ENCODE measurements around the gene OR5D13. TPM values are rescaled to one million over a fixed set of nuclear protein-coding genes. Genes with fewer than 3 reads are reported as not detected.

Gene OR5D13, protein sequence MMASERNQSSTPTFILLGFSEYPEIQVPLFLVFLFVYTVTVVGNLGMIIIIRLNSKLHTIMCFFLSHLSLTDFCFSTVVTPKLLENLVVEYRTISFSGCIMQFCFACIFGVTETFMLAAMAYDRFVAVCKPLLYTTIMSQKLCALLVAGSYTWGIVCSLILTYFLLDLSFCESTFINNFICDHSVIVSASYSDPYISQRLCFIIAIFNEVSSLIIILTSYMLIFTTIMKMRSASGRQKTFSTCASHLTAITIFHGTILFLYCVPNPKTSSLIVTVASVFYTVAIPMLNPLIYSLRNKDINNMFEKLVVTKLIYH
- total RNA-seq (not detected), polyA plus RNA-seq (not detected)
- long read RNA-seq, donor 1: 0 reads
- long read RNA-seq, donor 2: 0 reads
- long read RNA-seq, donor 3: 0 reads
- long read RNA-seq, donor 4: 0 reads
- long read RNA-seq, donor 5: 0 reads
- long read RNA-seq, donor 6: 0 reads
- long read RNA-seq, donor 7: 0 reads
- long read RNA-seq, donor 8: 0 reads
- long read RNA-seq, donor 9: 0 reads
- long read RNA-seq, donor 10: 0 reads

- TF ChIP-seq POLR2A (IDR thresholded peaks at IDR 0.05): no peak
- TF ChIP-seq, protein P1, sequence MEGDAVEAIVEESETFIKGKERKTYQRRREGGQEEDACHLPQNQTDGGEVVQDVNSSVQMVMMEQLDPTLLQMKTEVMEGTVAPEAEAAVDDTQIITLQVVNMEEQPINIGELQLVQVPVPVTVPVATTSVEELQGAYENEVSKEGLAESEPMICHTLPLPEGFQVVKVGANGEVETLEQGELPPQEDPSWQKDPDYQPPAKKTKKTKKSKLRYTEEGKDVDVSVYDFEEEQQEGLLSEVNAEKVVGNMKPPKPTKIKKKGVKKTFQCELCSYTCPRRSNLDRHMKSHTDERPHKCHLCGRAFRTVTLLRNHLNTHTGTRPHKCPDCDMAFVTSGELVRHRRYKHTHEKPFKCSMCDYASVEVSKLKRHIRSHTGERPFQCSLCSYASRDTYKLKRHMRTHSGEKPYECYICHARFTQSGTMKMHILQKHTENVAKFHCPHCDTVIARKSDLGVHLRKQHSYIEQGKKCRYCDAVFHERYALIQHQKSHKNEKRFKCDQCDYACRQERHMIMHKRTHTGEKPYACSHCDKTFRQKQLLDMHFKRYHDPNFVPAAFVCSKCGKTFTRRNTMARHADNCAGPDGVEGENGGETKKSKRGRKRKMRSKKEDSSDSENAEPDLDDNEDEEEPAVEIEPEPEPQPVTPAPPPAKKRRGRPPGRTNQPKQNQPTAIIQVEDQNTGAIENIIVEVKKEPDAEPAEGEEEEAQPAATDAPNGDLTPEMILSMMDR (IDR thresholded peaks at IDR 0.05): no peak
- Histone ChIP-seq H3K36me3 (replicated peaks in 1 of 2) (no peaks in the 10 kb centered on the region), H3K27me3 (no peaks in the 10 kb centered on the region), H3K4me3 (no peak within 1 kb of the TSS), H3K4me1 (replicated peaks in 1 of 2) (no peaks in the 10 kb centered on the region), H3K9me3 (replicated peaks in 1 of 3) (no peaks in the 10 kb centered on the region), H3K27ac (no peak within 1 kb of the TSS)
- DNase-seq: no peak
- intact Hi-C loops (cut with DNase I): no loop called here
Measured at GRCh38 chr11:55773138-55773537, at the start of gene OR5D13. Gene OR5D13 (plus strand): TSS chr11:55773438. CDS start chr11:55773438, 0 bp downstream.

DNA sequence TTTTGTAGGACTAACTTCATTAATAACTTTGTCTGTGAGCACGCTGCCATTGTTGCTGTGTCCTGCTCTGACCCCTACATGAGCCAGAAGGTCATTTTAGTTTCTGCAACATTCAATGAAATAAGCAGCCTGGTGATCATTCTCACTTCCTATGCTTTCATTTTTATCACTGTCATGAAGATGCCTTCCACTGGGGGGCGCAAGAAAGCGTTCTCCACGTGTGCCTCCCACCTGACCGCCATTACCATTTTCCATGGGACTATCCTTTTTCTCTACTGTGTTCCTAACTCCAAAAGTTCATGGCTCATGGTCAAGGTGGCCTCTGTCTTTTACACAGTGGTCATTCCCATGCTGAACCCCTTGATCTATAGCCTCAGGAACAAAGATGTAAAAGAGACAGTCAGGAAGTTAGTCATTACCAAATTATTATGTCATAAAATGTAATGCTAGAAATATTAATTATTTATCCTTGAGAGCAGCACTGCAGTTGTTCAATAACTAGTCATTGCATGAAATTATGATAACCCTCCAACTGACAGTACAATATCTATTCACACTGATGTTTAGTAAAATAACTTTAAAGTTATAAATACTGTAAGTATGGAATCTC is 46.4 kb upstream of the OR5D13 start:
- Histone ChIP-seq H3K36me3 (replicated peaks in 1 of 2) (no peaks in the 10 kb centered on the region), H3K27ac (peak overlapping the region in 1 of 5 donors; percentile 21), H3K9me3 (replicated peaks in 1 of 3) (no peaks in the 10 kb centered on the region), H3K4me1 (replicated peaks in 1 of 2) (no peaks in the 10 kb centered on the region), H3K27me3 (no peaks in the 10 kb centered on the region), H3K4me3 (no peak overlapping the region)
- 19 to 23% (median 23%) methylated on average over 5 of the region's 5 CpGs for WGBS, 4 donors
- no peak for DNase-seq
- intact Hi-C loops (cut with DNase I): no loop called here
- TF ChIP-seq, protein P1 (IDR thresholded peaks at IDR 0.05): no peak
- no peak for TF ChIP-seq POLR2A (IDR thresholded peaks at IDR 0.05)

DNA sequence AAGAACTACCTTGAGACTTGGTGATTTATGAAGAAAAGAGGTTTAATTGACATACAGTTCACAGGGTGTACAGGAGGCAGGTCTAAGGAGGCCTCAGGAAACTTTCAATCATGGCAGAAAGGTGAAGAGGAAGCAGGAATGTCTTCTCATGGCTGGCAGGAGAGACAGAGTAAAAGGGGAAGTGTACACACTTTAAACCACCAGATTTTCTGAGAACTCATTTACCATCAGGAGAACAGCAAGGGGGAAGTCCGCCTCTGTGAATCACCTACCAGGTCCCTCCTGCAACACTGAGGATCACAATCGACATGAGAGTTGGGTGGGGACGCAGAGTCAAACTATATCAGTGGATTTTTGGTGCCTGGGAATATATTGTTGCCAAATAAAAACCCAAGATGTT is 40.3 kb upstream of the OR5D13 start:
- H3K9me3 ChIP-seq (replicated peaks in 1 of 3): no peaks in the 10 kb centered on the region
- no peak overlapping the region for H3K27ac ChIP-seq
- 33 to 50% (median 45%) methylated on average over 3 of the region's 3 CpGs for WGBS, 4 donors
- intact Hi-C loops (cut with DNase I): no loop called here
- TF ChIP-seq, protein P1 (IDR thresholded peaks at IDR 0.05): no peak
- no peak for TF ChIP-seq POLR2A (IDR thresholded peaks at IDR 0.05)
- no peaks in the 10 kb centered on the region for H3K27me3 ChIP-seq
- no peak for DNase-seq
- no peaks in the 10 kb centered on the region for H3K36me3 ChIP-seq (replicated peaks in 1 of 2)
- H3K4me1 ChIP-seq (replicated peaks in 1 of 2): no peaks in the 10 kb centered on the region
- H3K4me3 ChIP-seq: no peak overlapping the region

- Histone ChIP-seq H3K9me3 (replicated peaks in 1 of 3) (no peaks in the 10 kb centered on the region), H3K27ac (no peak overlapping the region), H3K4me3 (no peak overlapping the region), H3K4me1 (replicated peaks in 1 of 2) (no peaks in the 10 kb centered on the region), H3K36me3 (replicated peaks in 1 of 2) (no peaks in the 10 kb centered on the region), H3K27me3 (no peaks in the 10 kb centered on the region)
- intact Hi-C loops (cut with DNase I): no loop called here
- DNase-seq: no peak
- TF ChIP-seq POLR2A (IDR thresholded peaks at IDR 0.05): no peak
- TF ChIP-seq, protein P1 (IDR thresholded peaks at IDR 0.05): no peak
- WGBS, 4 donors: 77 to 89% (median 83%) methylated on average over 1 of the region's 1 CpG
Measured at GRCh38 chr11:55791606-55792005, 18.4 kb downstream of the OR5D13 start.
